Muscle layer of colon (tissue), 2 donors: ENCODE data around the gene CCDC171.
"Not testable (repeated sequence)": the region's sequence is repeated elsewhere in the genome, so short reads cannot be mapped to it uniquely, and the experiment has no call there.

Experiments used
- H3K27ac ChIP-seq: one replicate; pipeline ENCODE4 v1.7.0; 2013; ENCODE audit warnings: low read depth, mild to moderate bottlenecking, low read length, moderate library complexity
- H3K27me3 ChIP-seq, 2 donors: one replicate each; pipeline ENCODE4 v1.7.0; 2013; ENCODE audit warnings: low read length in 2 of 2, mild to moderate bottlenecking in 2 of 2; ENCODE audit not compliant: insufficient read depth in 2 of 2, control insufficient read depth in 1 of 2
- H3K36me3 ChIP-seq: one replicate; pipeline ENCODE4 v1.7.0; 2013; ENCODE audit warnings: mild to moderate bottlenecking, low read length; ENCODE audit not compliant: insufficient read depth
- H3K4me1 ChIP-seq: one replicate; pipeline ENCODE4 v1.7.0; 2013; ENCODE audit warnings: mild to moderate bottlenecking, low read length; ENCODE audit not compliant: insufficient read depth
- H3K4me3 ChIP-seq, 2 donors: one replicate each; pipeline ENCODE4 v1.7.0; 2013; ENCODE audit warnings: low read length in 2 of 2, low read depth in 1 of 2, mild to moderate bottlenecking in 1 of 2, moderate library complexity in 1 of 2
- H3K9ac ChIP-seq: one replicate; pipeline ENCODE4 v1.7.0; 2013; ENCODE audit warnings: low read length
- H3K9me3 ChIP-seq: one replicate; pipeline ENCODE4 v1.7.0; 2013; ENCODE audit warnings: mild to moderate bottlenecking, low read length
- donor health status: abdominal sarcoma.
- donor health status: Adenocarcinoma of cecum.

Gene CCDC171

GRCh38 chr9:15572200-15572770, 19.4 kb downstream of the CCDC171 start:
- H3K9ac ChIP-seq: no peak overlapping the region
- H3K9me3 ChIP-seq: no peaks in the 10 kb centered on the region
- H3K4me3 ChIP-seq: no peak overlapping the region
- H3K27ac ChIP-seq: no peak overlapping the region
- H3K27me3 ChIP-seq: no peaks in the 10 kb centered on the region
- no peaks in the 10 kb centered on the region for H3K4me1 ChIP-seq
- H3K36me3 ChIP-seq: no peaks in the 10 kb centered on the region

DNA sequence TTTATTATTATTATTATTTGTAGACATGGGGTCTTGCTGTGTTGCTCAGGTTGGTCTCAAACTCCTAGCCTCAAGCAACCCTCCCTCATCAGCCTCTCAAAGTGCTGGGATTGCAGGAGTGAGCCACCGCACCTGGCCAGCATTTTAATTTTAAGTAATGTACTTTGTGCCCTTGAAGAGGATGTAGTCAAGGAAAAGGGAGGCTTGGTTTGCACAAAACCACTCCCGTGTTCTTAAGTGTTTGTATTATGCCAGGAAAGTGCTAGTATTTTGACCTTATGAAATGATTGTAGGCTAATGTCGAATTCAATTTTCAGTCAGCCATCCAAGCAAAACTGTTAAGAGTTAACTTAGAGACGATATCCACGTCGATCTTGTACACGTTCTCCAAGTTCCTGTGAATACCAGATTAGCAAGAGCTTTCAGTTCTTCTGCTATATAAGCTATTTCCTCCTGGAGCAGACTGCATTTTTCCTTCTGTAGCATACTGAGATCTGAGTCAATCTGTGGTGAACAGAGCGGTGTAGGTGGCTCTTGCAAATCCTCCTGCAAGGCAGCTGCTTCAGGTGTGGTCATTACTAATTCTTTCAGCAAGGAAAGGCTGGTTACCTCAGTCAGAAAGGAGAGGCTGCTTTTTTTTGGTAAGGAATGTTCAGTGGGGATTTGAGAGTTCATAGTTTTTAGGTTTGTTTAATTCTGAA, 23.7 kb downstream of the CCDC171 start:
- H3K4me3 ChIP-seq: no peak overlapping the region
- no peak overlapping the region for H3K9ac ChIP-seq
- no peaks in the 10 kb centered on the region for H3K36me3 ChIP-seq
- no peaks in the 10 kb centered on the region for H3K9me3 ChIP-seq
- H3K27me3 ChIP-seq: no peaks in the 10 kb centered on the region
- H3K4me1 ChIP-seq: no peaks in the 10 kb centered on the region
- no peak overlapping the region for H3K27ac ChIP-seq

- Histone ChIP-seq H3K27me3 (no peaks in the 10 kb centered on the region), H3K9me3 (no peaks in the 10 kb centered on the region), H3K9ac (no peak overlapping the region), H3K4me1 (no peaks in the 10 kb centered on the region), H3K4me3 (no peak overlapping the region), H3K27ac (no peak overlapping the region), H3K36me3 (no peaks in the 10 kb centered on the region)
Observed at GRCh38 chr9:15578714-15579113, 25.9 kb downstream of the CCDC171 start.

GRCh38 chr9:15584379-15584778, 31.5 kb downstream of the CCDC171 start:
- Histone ChIP-seq H3K27ac (no peak overlapping the region), H3K36me3 (no peaks in the 10 kb centered on the region), H3K9me3 (no peaks in the 10 kb centered on the region), H3K27me3 (no peaks in the 10 kb centered on the region), H3K4me3 (no peak overlapping the region), H3K4me1 (no peaks in the 10 kb centered on the region), H3K9ac (no peak overlapping the region)

DNA sequence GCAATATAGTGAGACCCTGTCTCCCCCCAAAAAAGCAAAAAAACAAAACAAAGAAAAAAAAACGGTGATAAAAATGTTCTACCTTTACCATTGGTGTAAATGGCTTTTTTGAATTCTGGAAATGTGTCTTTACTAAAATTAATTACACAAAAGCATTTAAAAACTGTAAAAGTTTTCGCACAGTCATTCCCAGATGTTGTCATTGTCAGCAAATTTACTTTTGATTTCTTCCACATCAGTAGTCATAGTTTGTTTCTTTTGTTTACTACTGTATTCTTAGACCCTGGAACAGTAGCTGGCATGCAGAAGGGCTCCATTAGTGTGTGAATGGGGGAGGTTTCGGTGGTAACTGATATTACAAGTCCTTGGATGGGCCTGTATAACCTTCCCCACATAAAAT, 39.5 kb downstream of the CCDC171 start:
- no peaks in the 10 kb centered on the region for H3K9me3 ChIP-seq

GRCh38 chr9:15592940-15593339, 40.1 kb downstream of the CCDC171 start:
- H3K4me1 ChIP-seq, H3K4me3 ChIP-seq, H3K9ac ChIP-seq, H3K36me3 ChIP-seq, H3K27ac ChIP-seq, H3K9me3 ChIP-seq, H3K27me3 ChIP-seq: not testable (repeated sequence)

More for the DNA sequence above, 39.5 kb downstream of the CCDC171 start:
- Histone ChIP-seq H3K4me3 (no peak overlapping the region), H3K36me3 (no peaks in the 10 kb centered on the region), H3K27me3 (no peaks in the 10 kb centered on the region), H3K9ac (no peak overlapping the region), H3K27ac (no peak overlapping the region), H3K4me1 (no peaks in the 10 kb centered on the region)

GRCh38 chr9:15600666-15601330, 48.0 kb downstream of the CCDC171 start:
- not testable (repeated sequence) for H3K27ac ChIP-seq, H3K4me3 ChIP-seq, H3K36me3 ChIP-seq, H3K27me3 ChIP-seq, H3K9ac ChIP-seq, H3K9me3 ChIP-seq, H3K4me1 ChIP-seq

- no peak overlapping the region for H3K27ac ChIP-seq
- no peak overlapping the region for H3K4me3 ChIP-seq
- H3K9me3 ChIP-seq: no peaks in the 10 kb centered on the region
- H3K36me3 ChIP-seq: no peaks in the 10 kb centered on the region
- no peak overlapping the region for H3K9ac ChIP-seq
- no peaks in the 10 kb centered on the region for H3K4me1 ChIP-seq
- no peaks in the 10 kb centered on the region for H3K27me3 ChIP-seq
Observed at GRCh38 chr9:15606643-15607472, 54.0 kb downstream of the CCDC171 start.

DNA sequence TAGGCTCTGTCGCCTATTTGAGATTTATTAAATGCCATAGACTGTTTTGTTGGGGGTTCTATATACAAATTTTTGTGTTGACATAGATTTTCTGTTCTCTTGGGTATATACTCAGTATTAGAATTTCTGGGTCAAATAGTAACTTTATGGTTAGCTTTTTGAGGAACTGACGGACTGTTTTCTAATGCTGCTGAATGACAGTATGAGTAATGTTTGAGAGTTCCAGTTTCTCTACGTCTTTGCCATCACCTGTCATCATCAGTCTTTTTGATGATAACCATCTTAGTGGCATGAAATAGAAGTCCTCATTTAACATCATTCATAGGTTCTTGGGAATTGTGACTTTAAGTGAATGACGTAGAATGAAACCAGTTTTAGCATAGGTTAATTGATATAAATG, 60.1 kb downstream of the CCDC171 start:
- no peak overlapping the region for H3K9ac ChIP-seq
- no peaks in the 10 kb centered on the region for H3K27me3 ChIP-seq
- H3K4me3 ChIP-seq: no peak overlapping the region
- H3K36me3 ChIP-seq: no peaks in the 10 kb centered on the region
- H3K4me1 ChIP-seq: no peaks in the 10 kb centered on the region
- no peak overlapping the region for H3K27ac ChIP-seq
- H3K9me3 ChIP-seq: no peaks in the 10 kb centered on the region

DNA sequence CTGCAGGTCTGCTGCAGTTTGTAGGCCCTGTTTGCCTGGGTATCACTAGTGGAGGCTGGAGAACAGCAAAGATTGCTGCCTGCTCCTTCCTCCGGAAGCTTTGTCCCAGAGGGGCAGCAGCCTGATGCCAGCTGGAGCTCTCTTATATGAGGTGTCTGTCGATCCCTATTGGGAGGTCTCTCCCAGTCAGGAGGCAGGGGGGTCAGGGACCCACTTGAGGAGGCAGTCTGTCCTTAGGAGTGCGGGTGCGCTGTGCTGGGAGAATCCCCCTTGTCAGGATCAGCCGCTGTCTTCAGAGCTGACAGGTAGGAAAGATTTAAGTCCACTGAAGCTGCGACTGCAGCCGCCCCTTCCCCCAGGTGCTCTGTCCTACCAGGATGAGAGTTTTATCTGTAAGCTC, 64.9 kb downstream of the CCDC171 start:
- no peaks in the 10 kb centered on the region for H3K4me1 ChIP-seq
- no peak overlapping the region for H3K4me3 ChIP-seq
- no peak overlapping the region for H3K27ac ChIP-seq
- H3K27me3 ChIP-seq: no peaks in the 10 kb centered on the region
- H3K36me3 ChIP-seq: no peaks in the 10 kb centered on the region
- no peak overlapping the region for H3K9ac ChIP-seq
- no peaks in the 10 kb centered on the region for H3K9me3 ChIP-seq

- Histone ChIP-seq H3K36me3 (no peaks in the 10 kb centered on the region), H3K9ac (no peak overlapping the region), H3K4me3 (no peak overlapping the region), H3K27me3 (no peaks in the 10 kb centered on the region), H3K9me3 (no peaks in the 10 kb centered on the region), H3K27ac (no peak overlapping the region), H3K4me1 (no peaks in the 10 kb centered on the region)
Observed at GRCh38 chr9:15618540-15619331, 65.9 kb downstream of the CCDC171 start.
